Left ventricle myocardium inferior (tissue), 1 donor: ENCODE data around the gene SIGLEC14. TPM values are rescaled to one million over a fixed set of nuclear protein-coding genes. Genes with fewer than 3 reads are reported as not detected.

Experiments
- DNase-seq: peaks from one replicate; pipeline ENCODE4 v3.0.0-alpha.2; 2020
- H3K27ac ChIP-seq: fragments of 200-600 bp; replicated peaks from 2 replicates; pipeline ENCODE4 v1.8.0; 2021
- H3K27me3 ChIP-seq: fragments of 200-600 bp; 2 replicates; pipeline ENCODE4 v1.8.0; 2021; ENCODE audit warnings: low read depth
- H3K36me3 ChIP-seq: fragments of 200-600 bp; 2 replicates; pipeline ENCODE4 v1.8.0; 2021
- H3K4me1 ChIP-seq: fragments of 200-600 bp; 2 replicates; pipeline ENCODE4 v1.8.0; 2021
- H3K4me3 ChIP-seq: fragments of 200-600 bp; 2 replicates; pipeline ENCODE4 v1.8.0; 2021; ENCODE audit warnings: mild to moderate bottlenecking, moderate library complexity
- H3K9me3 ChIP-seq: fragments of 200-600 bp; replicated peaks from 2 replicates; pipeline ENCODE4 v1.8.0; 2021
- intact Hi-C: fragments of 100-400 bp; cut with micrococcal nuclease; formaldehyde crosslinking; loops from one replicate; pipeline ENCODE4 v1.11.0; 2022
- total RNA-seq: library from RNA; stranded (reverse); fragmentation: NEBNext Ultra II Directional; extraction: Animal tissue kit (Norgen Biotek cat#: 25700); gene quantifications from one replicate; pipeline ENCODE4 v1.2.1, GENCODE V29; 2021
- TF ChIP-seq, protein P1 (sequence below): fragments of 200-600 bp; IDR thresholded peaks from 2 replicates; pipeline ENCODE4 v1.8.0; 2021; ENCODE audit warnings: antibody characterized with exemption, mild to moderate bottlenecking, borderline replicate concordance
- donor health status: DM: no; HTN: yes; CAD: no; lungs with severe emphysema.

The SIGLEC14 gene
- total RNA-seq, 1 donor from 2014 or later: 0.33 TPM

DNA sequence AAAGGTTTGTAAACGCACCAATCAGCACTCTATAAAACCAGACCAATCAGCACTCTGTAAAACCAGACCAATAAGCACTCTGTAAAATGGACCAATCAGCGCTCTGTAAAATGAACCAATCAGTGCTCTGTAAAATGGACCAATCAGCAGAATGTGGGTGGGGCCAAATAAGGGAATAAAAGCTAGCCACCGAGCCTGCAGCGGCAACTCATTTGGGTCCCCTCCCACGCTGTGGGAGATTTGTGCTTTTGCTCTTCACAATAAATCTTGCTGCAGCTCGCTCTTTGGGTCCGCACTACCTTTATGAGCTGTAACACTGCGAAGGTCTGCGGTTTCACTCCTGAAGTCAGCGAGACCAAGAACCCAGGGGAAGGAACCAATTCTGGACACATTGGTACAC lies 47.5 kb downstream of the SIGLEC14 start:
- TF ChIP-seq, protein P1, sequence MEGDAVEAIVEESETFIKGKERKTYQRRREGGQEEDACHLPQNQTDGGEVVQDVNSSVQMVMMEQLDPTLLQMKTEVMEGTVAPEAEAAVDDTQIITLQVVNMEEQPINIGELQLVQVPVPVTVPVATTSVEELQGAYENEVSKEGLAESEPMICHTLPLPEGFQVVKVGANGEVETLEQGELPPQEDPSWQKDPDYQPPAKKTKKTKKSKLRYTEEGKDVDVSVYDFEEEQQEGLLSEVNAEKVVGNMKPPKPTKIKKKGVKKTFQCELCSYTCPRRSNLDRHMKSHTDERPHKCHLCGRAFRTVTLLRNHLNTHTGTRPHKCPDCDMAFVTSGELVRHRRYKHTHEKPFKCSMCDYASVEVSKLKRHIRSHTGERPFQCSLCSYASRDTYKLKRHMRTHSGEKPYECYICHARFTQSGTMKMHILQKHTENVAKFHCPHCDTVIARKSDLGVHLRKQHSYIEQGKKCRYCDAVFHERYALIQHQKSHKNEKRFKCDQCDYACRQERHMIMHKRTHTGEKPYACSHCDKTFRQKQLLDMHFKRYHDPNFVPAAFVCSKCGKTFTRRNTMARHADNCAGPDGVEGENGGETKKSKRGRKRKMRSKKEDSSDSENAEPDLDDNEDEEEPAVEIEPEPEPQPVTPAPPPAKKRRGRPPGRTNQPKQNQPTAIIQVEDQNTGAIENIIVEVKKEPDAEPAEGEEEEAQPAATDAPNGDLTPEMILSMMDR: no peak
- no peak for DNase-seq
- Histone ChIP-seq H3K4me1 (peaks cover 9% of the 10 kb centered on the region), H3K9me3 (no peaks in the 10 kb centered on the region), H3K36me3 (no peaks in the 10 kb centered on the region), H3K27me3 (peaks cover 65% of the 10 kb centered on the region), H3K4me3 (no peak overlapping the region), H3K27ac (no peak overlapping the region)
- intact Hi-C loops: no loop called here

DNA sequence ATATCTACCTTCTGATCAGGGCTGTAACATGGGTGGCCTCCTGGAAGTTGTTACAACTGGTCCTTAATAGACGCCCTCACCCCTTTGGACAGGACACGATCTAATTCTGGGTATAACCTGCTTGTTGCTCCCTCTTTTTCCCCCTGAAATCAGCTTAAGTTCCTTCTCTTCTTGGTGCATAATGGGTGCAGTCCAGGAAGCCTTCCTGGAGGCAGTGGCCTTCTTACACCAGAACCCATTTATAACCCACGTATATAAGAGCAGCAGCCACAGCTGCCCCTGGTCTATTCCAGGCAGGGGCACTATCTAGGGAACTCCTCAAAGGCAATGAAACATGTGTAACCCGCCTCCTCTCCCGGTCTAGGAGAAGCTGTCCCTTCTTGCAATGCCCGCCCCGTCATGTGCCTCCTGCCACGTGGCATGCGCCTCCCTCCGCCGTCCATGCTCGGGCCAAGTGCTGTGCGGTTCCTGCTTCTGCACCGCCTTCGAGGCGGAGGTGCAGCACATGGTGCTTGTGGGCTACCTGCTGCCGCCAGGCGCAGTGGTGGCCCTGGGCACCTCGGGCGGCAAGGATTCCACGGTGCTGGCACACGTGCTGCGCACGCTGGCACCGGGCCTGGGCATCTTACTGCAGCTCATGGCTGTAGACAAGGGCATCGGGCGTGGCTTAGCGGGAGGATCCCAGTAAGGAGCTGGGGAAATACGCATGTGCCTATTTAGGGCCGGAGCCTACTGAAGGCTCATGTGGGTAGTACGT lies 48.3 kb downstream of the SIGLEC14 start:
- H3K36me3 ChIP-seq: no peaks in the 10 kb centered on the region
- H3K9me3 ChIP-seq: no peaks in the 10 kb centered on the region
- peaks cover 16% of the 10 kb centered on the region for H3K4me1 ChIP-seq
- DNase-seq: no peak
- no peak overlapping the region for H3K4me3 ChIP-seq
- no peak overlapping the region for H3K27ac ChIP-seq
- TF ChIP-seq, protein P1: no peak
- intact Hi-C loops: no loop called here
- H3K27me3 ChIP-seq: peaks cover 62% of the 10 kb centered on the region

DNA sequence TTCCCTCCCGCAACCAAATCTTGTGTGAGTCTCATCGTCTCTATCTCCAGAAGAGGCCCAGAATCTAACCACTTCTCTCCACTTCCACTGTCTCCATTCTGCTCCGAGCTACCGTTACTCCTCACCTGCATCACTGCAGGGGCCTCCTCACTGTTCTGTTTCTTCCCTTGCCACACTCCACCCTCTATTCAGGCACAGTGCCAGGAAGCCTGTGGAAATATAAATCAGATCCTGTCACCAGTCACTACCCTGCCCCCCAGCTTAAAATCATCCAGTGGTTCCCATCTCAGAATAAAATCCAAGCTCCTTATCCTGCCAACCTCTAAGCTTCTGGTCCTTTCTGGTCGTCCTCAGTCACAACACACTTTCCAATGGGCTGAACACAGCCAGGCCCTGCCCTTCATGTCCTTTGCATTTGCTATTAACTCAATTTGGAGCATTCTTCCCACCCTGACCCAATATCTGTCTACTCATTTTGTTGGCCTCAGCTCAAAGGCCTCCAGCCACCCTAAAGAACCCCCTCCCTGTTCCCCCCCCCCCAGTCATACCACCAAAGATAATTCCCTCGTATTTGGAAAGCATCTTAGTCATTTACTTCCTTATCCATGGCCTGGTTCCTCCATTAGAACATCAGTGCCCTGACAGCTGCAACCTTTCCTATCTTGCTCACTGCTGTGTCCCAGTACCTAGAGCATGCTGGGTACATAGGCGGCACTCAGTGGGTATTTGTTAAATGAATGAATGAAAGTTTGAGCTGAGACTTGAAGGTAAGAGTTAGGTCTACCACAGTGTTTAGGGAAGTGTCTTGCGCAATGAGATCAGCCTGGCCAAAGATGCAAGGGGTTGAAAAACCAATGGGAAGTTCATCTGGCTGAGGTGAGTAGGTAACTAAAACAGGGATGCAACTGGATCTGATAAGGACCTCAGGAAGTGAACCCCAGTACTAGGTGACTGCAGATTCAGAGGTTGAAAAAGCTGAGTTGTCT lies 51.1 kb downstream of the SIGLEC14 start:
- no peak for DNase-seq
- H3K9me3 ChIP-seq: no peaks in the 10 kb centered on the region
- peaks cover 36% of the 10 kb centered on the region for H3K27me3 ChIP-seq
- H3K4me1 ChIP-seq: peaks cover 22% of the 10 kb centered on the region
- intact Hi-C loops: no loop called here
- no peak overlapping the region for H3K27ac ChIP-seq
- TF ChIP-seq, protein P1: no peak
- no peaks in the 10 kb centered on the region for H3K36me3 ChIP-seq
- H3K4me3 ChIP-seq: peak overlapping the region; percentile 78

GRCh38 chr19:51594774-51595109 lies 51.9 kb downstream of the SIGLEC14 start:
- Histone ChIP-seq H3K9me3 (no peaks in the 10 kb centered on the region), H3K4me3 (peak overlapping the region; percentile 78), H3K27ac (peak overlapping the region; percentile 55), H3K27me3 (peaks cover 28% of the 10 kb centered on the region), H3K4me1 (peaks cover 22% of the 10 kb centered on the region), H3K36me3 (no peaks in the 10 kb centered on the region)
- intact Hi-C loops: no loop called here
- no peak for DNase-seq
- TF ChIP-seq, protein P1: no peak

DNA sequence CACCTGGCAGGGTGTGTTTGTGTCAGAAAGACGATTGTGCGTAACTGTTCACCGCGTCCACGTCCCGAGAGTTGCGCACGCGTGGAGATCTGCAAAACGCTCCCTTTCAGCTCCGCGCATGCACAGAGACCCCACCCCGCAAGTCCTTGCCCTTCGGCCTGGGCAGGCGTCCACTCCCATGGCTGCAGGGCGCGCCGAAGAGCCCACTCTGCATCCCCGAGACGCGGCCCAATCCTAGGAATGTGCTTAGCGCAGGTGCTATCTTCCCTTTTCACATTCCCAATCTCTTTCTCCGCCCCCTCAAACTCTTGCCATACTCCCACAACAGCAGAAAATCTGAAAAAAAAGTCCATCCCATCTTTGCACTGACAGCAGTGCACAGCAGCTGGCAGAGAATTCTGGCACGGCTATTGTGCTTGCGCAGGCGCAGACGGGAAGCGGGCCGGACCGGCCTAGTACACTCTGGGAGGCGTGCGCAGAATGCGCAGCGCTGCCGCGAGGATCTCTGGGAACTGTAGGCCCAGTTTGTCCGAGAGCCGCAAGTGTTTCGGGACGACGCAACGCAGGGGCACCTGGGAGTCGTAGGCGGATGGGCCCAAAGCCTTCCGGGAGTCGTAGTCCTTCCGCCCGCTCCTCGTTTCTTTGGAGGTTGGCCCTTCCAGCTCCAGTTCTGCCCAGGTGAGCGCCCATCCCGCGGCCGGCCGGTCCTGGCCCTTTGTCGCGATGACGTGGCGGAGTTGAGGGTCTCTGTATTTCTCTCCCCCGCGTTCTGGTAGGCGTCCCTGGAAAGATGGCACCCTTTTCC lies 52.5 kb downstream of the SIGLEC14 start:
- TF ChIP-seq, protein P1: no peak
- Histone ChIP-seq H3K27me3 (peaks cover 23% of the 10 kb centered on the region), H3K4me3 (peak overlapping the region; percentile 78), H3K27ac (peak overlapping the region; percentile 77), H3K4me1 (peaks cover 22% of the 10 kb centered on the region), H3K9me3 (no peaks in the 10 kb centered on the region), H3K36me3 (no peaks in the 10 kb centered on the region)
- DNase-seq: peak; percentile 98
- intact Hi-C loops: no loop called here
